Kidney tubule cell (primary cell): ENCODE results near the gene MSX1.

ENCODE experiments used
- DNase-seq: peaks from one replicate; pipeline ENCODE4 v3.0.0-alpha.2; 2018; ENCODE audit warnings: low spot score

MSX1 gene

GRCh38 chr4:4869731-4870571 is 10.5 kb downstream of the MSX1 start:
- peak; percentile 18 for DNase-seq

GRCh38 chr4:4870576-4871241 is 11.2 kb downstream of the MSX1 start:
- DNase-seq, result no peak

- no peak for DNase-seq
Measured at GRCh38 chr4:4871242-4871572, 11.7 kb downstream of the MSX1 start.

- DNase-seq, result no peak
Measured at GRCh38 chr4:4871573-4872313, 12.3 kb downstream of the MSX1 start.

GRCh38 chr4:4872314-4872903 is 12.9 kb downstream of the MSX1 start:
- no peak for DNase-seq

DNA sequence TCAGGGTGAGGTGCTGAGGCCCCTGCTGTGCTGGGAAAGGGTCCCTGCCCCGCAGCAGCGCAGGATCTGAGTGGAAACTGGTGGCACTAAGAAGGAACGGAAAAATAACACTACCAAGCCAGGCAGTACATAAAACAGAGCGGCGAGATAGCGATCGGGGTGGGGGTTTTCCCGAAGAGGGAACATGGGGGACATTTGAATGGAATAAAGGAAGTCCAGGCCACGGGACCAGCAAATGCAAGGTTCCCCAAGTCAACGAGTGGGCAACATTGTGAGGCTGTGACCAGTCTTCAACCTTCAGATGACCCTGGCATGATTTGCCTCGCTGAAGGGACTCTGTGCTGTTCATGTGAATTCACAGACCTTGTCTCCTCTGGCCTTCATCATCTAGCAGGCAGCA is 13.7 kb downstream of the MSX1 start:
- DNase-seq, result no peak

- DNase-seq, result no peak
Measured at GRCh38 chr4:4874254-4874653, 14.8 kb downstream of the MSX1 start.

DNA sequence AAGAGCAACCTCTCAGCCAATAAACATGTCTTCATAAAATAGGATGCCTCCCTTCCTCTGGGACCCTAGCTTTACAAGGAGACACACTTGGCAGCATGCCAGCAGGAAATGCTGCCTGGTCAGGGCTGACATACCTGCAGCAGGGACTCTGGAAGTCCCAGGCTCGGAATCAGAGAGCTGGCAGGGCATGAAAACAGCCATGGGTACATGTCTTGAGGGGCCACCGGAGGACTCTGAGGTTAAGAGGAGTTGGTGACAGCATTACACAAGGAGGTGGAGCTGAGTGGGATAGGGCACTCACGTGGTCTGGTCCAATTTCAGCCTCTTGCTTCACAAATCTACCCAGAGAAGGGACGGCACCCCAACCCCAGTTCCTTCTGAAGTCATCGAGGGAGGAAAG is 15.7 kb downstream of the MSX1 start:
- peak; percentile 31 for DNase-seq

DNA sequence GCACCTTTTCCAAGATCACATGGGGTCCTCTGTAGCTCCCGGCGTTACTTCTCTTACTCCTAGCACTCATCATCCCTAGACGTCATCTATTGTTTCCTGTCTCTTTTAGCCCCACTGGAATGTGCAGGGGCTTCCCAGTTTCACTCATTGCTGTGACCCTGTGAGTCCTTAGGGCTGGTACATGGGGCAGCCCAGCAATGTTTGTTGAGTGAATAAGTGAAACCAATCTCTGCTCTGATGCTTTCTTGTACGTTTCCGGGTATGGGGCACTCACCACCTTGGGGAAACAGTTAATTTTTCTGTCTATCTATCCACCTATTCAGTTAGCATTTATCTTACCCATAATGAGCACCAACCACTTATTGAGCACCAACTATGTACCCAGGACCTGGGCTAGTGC is 16.1 kb downstream of the MSX1 start:
- no peak for DNase-seq

DNA sequence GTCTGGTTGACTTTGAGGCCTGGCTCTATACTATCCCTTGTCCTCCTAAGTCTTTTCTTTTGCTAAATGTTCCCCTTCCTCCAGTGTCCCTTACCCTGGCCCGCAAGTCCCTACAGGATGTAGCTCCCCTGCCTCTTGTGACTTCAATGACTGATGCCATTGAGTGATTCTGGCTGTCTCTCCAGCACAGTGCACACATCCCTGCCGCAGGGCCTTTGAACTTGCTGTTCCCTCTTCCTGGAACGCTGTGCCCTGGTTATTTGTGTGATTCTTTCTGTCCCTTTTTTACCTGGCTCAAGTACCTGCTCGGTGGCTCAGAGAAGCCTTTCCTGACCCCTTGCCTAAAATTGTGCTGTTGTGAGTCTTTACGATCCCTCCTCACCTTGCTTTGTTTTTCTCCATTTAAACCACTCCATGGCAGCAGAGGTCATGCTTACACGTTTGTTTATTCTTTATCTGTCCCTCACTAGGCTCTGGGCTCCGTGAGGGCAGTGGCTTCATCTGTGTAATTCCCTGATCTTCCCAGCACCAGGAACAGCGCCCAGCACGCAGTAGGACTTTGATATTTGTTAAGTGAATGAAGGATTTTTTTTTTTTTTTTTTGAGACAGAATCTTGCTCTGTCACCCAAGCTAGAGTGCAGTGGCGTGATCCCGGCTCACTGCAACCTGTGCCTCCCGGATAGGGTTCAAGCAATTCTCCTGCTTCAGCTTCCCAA is 17.6 kb downstream of the MSX1 start:
- no peak for DNase-seq

GRCh38 chr4:4880492-4880891 is 21.0 kb downstream of the MSX1 start:
- DNase-seq, result no peak

- DNase-seq, result no peak
Measured at GRCh38 chr4:4881432-4881831, 22.0 kb downstream of the MSX1 start.

- DNase-seq, result no peak
Measured at GRCh38 chr4:4884611-4885010, 25.1 kb downstream of the MSX1 start.

GRCh38 chr4:4887426-4887825 is 28.0 kb downstream of the MSX1 start:
- no peak for DNase-seq

GRCh38 chr4:4888695-4889094 is 29.2 kb downstream of the MSX1 start:
- DNase-seq, result no peak

DNA sequence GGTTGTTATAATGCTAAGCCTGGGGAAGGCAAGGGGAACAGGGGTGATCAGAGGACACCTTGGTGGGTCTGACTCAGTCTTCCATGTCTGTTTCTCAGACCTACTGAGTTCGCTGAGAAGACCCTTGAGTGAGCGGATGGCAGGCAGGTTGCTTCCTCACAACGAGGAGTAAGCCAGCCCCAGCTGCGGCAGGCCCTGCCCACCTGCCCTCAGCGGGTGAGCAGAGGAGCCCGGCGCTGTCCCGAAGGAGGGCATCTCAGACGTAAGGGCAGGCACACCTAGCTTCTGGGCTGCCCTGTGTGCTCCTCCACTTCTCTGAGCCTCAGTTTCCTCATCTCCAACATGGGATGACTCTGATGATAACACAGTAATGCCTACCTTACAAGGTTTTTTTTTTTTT is 30.3 kb downstream of the MSX1 start:
- DNase-seq, result no peak

- no peak for DNase-seq
Measured at GRCh38 chr4:4890574-4891255, 31.2 kb downstream of the MSX1 start.

- no peak for DNase-seq
Measured at GRCh38 chr4:4893721-4894120, 34.3 kb downstream of the MSX1 start.

DNA sequence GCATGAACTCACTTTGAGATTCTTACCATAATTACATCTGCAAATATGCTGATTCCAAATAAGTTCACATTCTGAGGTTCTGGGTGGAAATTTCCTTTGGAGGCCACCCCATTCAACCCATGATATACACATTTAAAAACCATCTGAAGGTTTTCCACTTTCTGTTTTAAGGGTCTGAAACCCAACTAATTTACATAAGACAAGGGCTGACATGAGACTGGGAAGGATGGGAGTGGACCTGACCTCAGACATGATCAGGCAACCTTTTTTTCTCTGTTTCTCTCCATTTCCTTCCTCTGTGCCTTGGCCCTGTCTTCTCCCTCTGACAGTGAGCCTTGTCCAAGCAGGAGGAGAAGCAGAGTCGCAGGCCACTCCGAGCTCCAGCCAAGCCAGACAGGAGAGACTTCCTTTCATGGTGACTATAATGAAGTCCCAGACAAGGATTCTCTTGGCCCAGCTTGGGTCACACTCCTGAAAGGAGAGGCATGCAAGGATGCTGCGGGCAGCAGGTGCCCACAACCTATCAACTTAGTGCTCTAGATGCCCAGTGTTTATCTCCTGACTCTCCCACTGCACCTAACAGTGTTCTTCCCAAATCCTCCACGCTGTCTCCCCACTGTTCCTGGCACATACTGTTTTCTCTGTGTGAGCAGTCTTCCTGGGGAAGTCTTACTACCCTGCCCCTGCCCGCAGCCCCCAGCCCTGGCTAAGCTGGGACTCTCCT is 39.9 kb downstream of the MSX1 start:
- DNase-seq, result no peak

DNA sequence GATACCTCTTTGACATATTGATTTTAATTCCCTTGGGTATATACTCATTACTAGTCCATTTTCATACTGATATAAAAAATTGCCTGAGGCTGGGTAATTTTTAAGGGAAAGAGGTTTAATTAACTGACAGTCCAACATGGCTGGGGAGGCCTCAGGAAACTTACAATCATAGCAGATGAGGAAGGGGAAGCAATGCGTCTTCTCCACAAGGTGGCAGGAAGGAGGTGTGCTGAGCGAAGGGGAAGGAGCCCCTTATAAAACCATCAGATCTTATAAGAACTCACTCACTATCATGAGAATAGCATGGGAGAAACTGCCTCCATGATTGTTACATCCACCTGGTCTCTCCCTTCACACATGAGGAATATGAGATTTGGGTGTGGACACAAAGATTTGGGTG is 42.4 kb downstream of the MSX1 start:
- DNase-seq, result no peak

GRCh38 chr4:4912155-4912554 is 52.7 kb downstream of the MSX1 start:
- no peak for DNase-seq
